Measurements from ENCODE around the gene ACVR2A.

GRCh38 chr2:147844697-147845410 is at the start of gene ACVR2A:
- TF ChIP-seq, protein P1, sequence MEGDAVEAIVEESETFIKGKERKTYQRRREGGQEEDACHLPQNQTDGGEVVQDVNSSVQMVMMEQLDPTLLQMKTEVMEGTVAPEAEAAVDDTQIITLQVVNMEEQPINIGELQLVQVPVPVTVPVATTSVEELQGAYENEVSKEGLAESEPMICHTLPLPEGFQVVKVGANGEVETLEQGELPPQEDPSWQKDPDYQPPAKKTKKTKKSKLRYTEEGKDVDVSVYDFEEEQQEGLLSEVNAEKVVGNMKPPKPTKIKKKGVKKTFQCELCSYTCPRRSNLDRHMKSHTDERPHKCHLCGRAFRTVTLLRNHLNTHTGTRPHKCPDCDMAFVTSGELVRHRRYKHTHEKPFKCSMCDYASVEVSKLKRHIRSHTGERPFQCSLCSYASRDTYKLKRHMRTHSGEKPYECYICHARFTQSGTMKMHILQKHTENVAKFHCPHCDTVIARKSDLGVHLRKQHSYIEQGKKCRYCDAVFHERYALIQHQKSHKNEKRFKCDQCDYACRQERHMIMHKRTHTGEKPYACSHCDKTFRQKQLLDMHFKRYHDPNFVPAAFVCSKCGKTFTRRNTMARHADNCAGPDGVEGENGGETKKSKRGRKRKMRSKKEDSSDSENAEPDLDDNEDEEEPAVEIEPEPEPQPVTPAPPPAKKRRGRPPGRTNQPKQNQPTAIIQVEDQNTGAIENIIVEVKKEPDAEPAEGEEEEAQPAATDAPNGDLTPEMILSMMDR (IDR thresholded peaks at IDR 0.05) = no peak
- TF ChIP-seq EZH2 (IDR thresholded peaks at IDR 0.05) (no peak), EZH2phosphoT487 (IDR thresholded peaks at IDR 0.05) (no peak)

Measured in neural progenitor cell (in vitro differentiated cells).